Muscle layer of colon (tissue), 2 donors: Measurements from ENCODE around the gene FAM219B.

Source experiments
- H3K27ac ChIP-seq: one replicate; pipeline ENCODE4 v1.7.0; 2013; ENCODE audit warnings: low read depth, mild to moderate bottlenecking, low read length, moderate library complexity
- H3K27me3 ChIP-seq, 2 donors: one replicate each; pipeline ENCODE4 v1.7.0; 2013; ENCODE audit warnings: low read length in 2 of 2, mild to moderate bottlenecking in 2 of 2; ENCODE audit not compliant: insufficient read depth in 2 of 2, control insufficient read depth in 1 of 2
- H3K36me3 ChIP-seq: one replicate; pipeline ENCODE4 v1.7.0; 2013; ENCODE audit warnings: mild to moderate bottlenecking, low read length; ENCODE audit not compliant: insufficient read depth
- H3K4me1 ChIP-seq: one replicate; pipeline ENCODE4 v1.7.0; 2013; ENCODE audit warnings: mild to moderate bottlenecking, low read length; ENCODE audit not compliant: insufficient read depth
- H3K4me3 ChIP-seq, 2 donors: one replicate each; pipeline ENCODE4 v1.7.0; 2013; ENCODE audit warnings: low read length in 2 of 2, low read depth in 1 of 2, mild to moderate bottlenecking in 1 of 2, moderate library complexity in 1 of 2
- H3K9ac ChIP-seq: one replicate; pipeline ENCODE4 v1.7.0; 2013; ENCODE audit warnings: low read length
- H3K9me3 ChIP-seq: one replicate; pipeline ENCODE4 v1.7.0; 2013; ENCODE audit warnings: mild to moderate bottlenecking, low read length
- donor health status: abdominal sarcoma.
- donor health status: Adenocarcinoma of cecum.

The FAM219B gene

GRCh38 chr15:74872702-74873035 lies 34.0 kb downstream of the FAM219B start:
- peak overlapping the region; percentile 94 to 99 for H3K4me3 ChIP-seq
- no peaks in the 10 kb centered on the region for H3K27me3 ChIP-seq
- peaks cover 7% of the 10 kb centered on the region for H3K36me3 ChIP-seq
- H3K9ac ChIP-seq = peak overlapping the region; percentile 89
- no peaks in the 10 kb centered on the region for H3K9me3 ChIP-seq
- H3K27ac ChIP-seq = peak overlapping the region; percentile 96
- peaks cover 31% of the 10 kb centered on the region for H3K4me1 ChIP-seq

GRCh38 chr15:74870436-74871215 lies 36.0 kb downstream of the FAM219B start:
- no peak overlapping the region for H3K4me3 ChIP-seq
- no peaks in the 10 kb centered on the region for H3K27me3 ChIP-seq
- H3K36me3 ChIP-seq = peaks cover 8% of the 10 kb centered on the region
- H3K9me3 ChIP-seq = no peaks in the 10 kb centered on the region
- H3K9ac ChIP-seq = no peak overlapping the region
- H3K4me1 ChIP-seq = peaks cover 36% of the 10 kb centered on the region
- H3K27ac ChIP-seq = peak overlapping the region; percentile 9

GRCh38 chr15:74869726-74870407 lies 36.8 kb downstream of the FAM219B start:
- Histone ChIP-seq H3K9me3 (no peaks in the 10 kb centered on the region), H3K9ac (no peak overlapping the region), H3K27ac (no peak overlapping the region), H3K36me3 (peaks cover 8% of the 10 kb centered on the region), H3K4me1 (peaks cover 36% of the 10 kb centered on the region), H3K4me3 (peak overlapping the region in 1 of 2 donors; percentile 9), H3K27me3 (no peaks in the 10 kb centered on the region)

GRCh38 chr15:74869372-74869725 lies 37.3 kb downstream of the FAM219B start:
- Histone ChIP-seq H3K9me3 (no peaks in the 10 kb centered on the region), H3K4me3 (peak overlapping the region in 1 of 2 donors; percentile 9), H3K4me1 (peaks cover 36% of the 10 kb centered on the region), H3K27me3 (no peaks in the 10 kb centered on the region), H3K27ac (no peak overlapping the region), H3K9ac (no peak overlapping the region), H3K36me3 (peaks cover 8% of the 10 kb centered on the region)

GRCh38 chr15:74868059-74868458 lies 38.6 kb downstream of the FAM219B start:
- H3K27me3 ChIP-seq = no peaks in the 10 kb centered on the region
- H3K36me3 ChIP-seq = peaks cover 8% of the 10 kb centered on the region
- no peaks in the 10 kb centered on the region for H3K9me3 ChIP-seq
- H3K4me1 ChIP-seq = peaks cover 33% of the 10 kb centered on the region
- H3K4me3 ChIP-seq = no peak overlapping the region
- H3K9ac ChIP-seq = no peak overlapping the region
- H3K27ac ChIP-seq = no peak overlapping the region

GRCh38 chr15:74867466-74868038 lies 39.1 kb downstream of the FAM219B start:
- H3K36me3 ChIP-seq = peaks cover 8% of the 10 kb centered on the region
- H3K9me3 ChIP-seq = no peaks in the 10 kb centered on the region
- H3K27me3 ChIP-seq = no peaks in the 10 kb centered on the region
- H3K4me3 ChIP-seq = no peak overlapping the region
- peaks cover 32% of the 10 kb centered on the region for H3K4me1 ChIP-seq
- no peak overlapping the region for H3K9ac ChIP-seq
- H3K27ac ChIP-seq = no peak overlapping the region

- Histone ChIP-seq H3K4me3 (no peak overlapping the region), H3K36me3 (peaks cover 8% of the 10 kb centered on the region), H3K27me3 (no peaks in the 10 kb centered on the region), H3K9me3 (no peaks in the 10 kb centered on the region), H3K27ac (no peak overlapping the region), H3K4me1 (peaks cover 27% of the 10 kb centered on the region), H3K9ac (no peak overlapping the region)
Measured at GRCh38 chr15:74866090-74866489, 40.6 kb downstream of the FAM219B start.

GRCh38 chr15:74865316-74865715 lies 41.3 kb downstream of the FAM219B start:
- Histone ChIP-seq H3K4me1 (peaks cover 19% of the 10 kb centered on the region), H3K9me3 (no peaks in the 10 kb centered on the region), H3K27me3 (no peaks in the 10 kb centered on the region), H3K9ac (no peak overlapping the region), H3K4me3 (no peak overlapping the region), H3K36me3 (peaks cover 8% of the 10 kb centered on the region), H3K27ac (no peak overlapping the region)

GRCh38 chr15:74864296-74864695 lies 42.4 kb downstream of the FAM219B start:
- Histone ChIP-seq H3K9ac (no peak overlapping the region), H3K9me3 (no peaks in the 10 kb centered on the region), H3K4me3 (no peak overlapping the region), H3K4me1 (peaks cover 9% of the 10 kb centered on the region), H3K27me3 (no peaks in the 10 kb centered on the region), H3K27ac (no peak overlapping the region), H3K36me3 (peaks cover 8% of the 10 kb centered on the region)

GRCh38 chr15:74863239-74864056 lies 43.2 kb downstream of the FAM219B start:
- H3K4me3 ChIP-seq = no peak overlapping the region
- no peaks in the 10 kb centered on the region for H3K27me3 ChIP-seq
- no peaks in the 10 kb centered on the region for H3K9me3 ChIP-seq
- no peak overlapping the region for H3K27ac ChIP-seq
- peaks cover 8% of the 10 kb centered on the region for H3K36me3 ChIP-seq
- no peak overlapping the region for H3K9ac ChIP-seq
- peaks cover 5% of the 10 kb centered on the region for H3K4me1 ChIP-seq

GRCh38 chr15:74858369-74858740 lies 48.3 kb downstream of the FAM219B start:
- no peaks in the 10 kb centered on the region for H3K27me3 ChIP-seq
- H3K9me3 ChIP-seq = no peaks in the 10 kb centered on the region
- H3K27ac ChIP-seq = no peak overlapping the region
- peaks cover 16% of the 10 kb centered on the region for H3K4me1 ChIP-seq
- peaks cover 10% of the 10 kb centered on the region for H3K36me3 ChIP-seq
- no peak overlapping the region for H3K4me3 ChIP-seq
- H3K9ac ChIP-seq = no peak overlapping the region
